Measurements from ENCODE around the gene SFTPA1. TPM values are rescaled to one million over a fixed set of nuclear protein-coding genes. Genes with fewer than 3 reads are reported as not detected.
"Not testable (repeated sequence)": the region's sequence is repeated elsewhere in the genome, so short reads cannot be mapped to it uniquely, and the experiment has no call there.

SFTPA1 gene
- polyA plus RNA-seq, 4 donors = 0.21 to 9.2 (median 3.5) TPM; not detected in 1

- H3K27me3 ChIP-seq (ENCODE audit: control insufficient read depth in 3 of 3, insufficient read depth in 3 of 3, low read length in 3 of 3); H3K4me1 ChIP-seq (ENCODE audit: control insufficient read depth in 3 of 3, insufficient read depth in 2 of 3, low read depth in 1 of 3, low read length in 2 of 3); H3K27ac ChIP-seq (ENCODE audit: low read depth in 1 of 3, low read length in 2 of 3); H3K9me3 ChIP-seq (ENCODE audit: control insufficient read depth in 2 of 2, insufficient read depth in 1 of 2, low read depth in 1 of 2, low read length in 1 of 2); DNase-seq; FAIRE-seq; H3K4me3 ChIP-seq (ENCODE audit: low read depth in 1 of 3, low read length in 3 of 3); H3K36me3 ChIP-seq (ENCODE audit: control insufficient read depth in 3 of 3, insufficient read depth in 2 of 3, low read depth in 1 of 3, low read length in 3 of 3): not testable (repeated sequence)
Observed at GRCh38 chr10:79623663-79624062, 12.9 kb downstream of the SFTPA1 start.

GRCh38 chr10:79627075-79627474 lies 16.3 kb downstream of the SFTPA1 start:
- Histone ChIP-seq H3K36me3 (ENCODE audit: control insufficient read depth in 3 of 3, insufficient read depth in 2 of 3, low read depth in 1 of 3, low read length in 3 of 3) (no peaks in the 10 kb centered on the region), H3K9me3 (ENCODE audit: control insufficient read depth in 2 of 2, insufficient read depth in 1 of 2, low read depth in 1 of 2, low read length in 1 of 2) (no peaks in the 10 kb centered on the region), H3K4me1 (ENCODE audit: control insufficient read depth in 3 of 3, insufficient read depth in 2 of 3, low read depth in 1 of 3, low read length in 2 of 3) (no peaks in the 10 kb centered on the region), H3K4me3 (ENCODE audit: low read depth in 1 of 3, low read length in 3 of 3) (no peak overlapping the region), H3K27me3 (ENCODE audit: control insufficient read depth in 3 of 3, insufficient read depth in 3 of 3, low read length in 3 of 3) (peaks cover 0 to 4% (median 2%) of the 10 kb centered on the region in 3 donors), H3K27ac (ENCODE audit: low read depth in 1 of 3, low read length in 2 of 3) (no peak overlapping the region)
- no peak for FAIRE-seq
- 62 to 74% (median 64%) methylated on average over 2 of the region's 2 CpGs for WGBS, 3 donors
- DNase-seq = no peak

GRCh38 chr10:79628083-79628482 lies 17.3 kb downstream of the SFTPA1 start:
- 86 to 96% (median 88%) methylated on average over 4 of the region's 4 CpGs for WGBS, 3 donors
- peaks cover 0 to 4% (median 2%) of the 10 kb centered on the region in 3 donors for H3K27me3 ChIP-seq (ENCODE audit: control insufficient read depth in 3 of 3, insufficient read depth in 3 of 3, low read length in 3 of 3)
- no peaks in the 10 kb centered on the region for H3K4me1 ChIP-seq (ENCODE audit: control insufficient read depth in 3 of 3, insufficient read depth in 2 of 3, low read depth in 1 of 3, low read length in 2 of 3)
- H3K27ac ChIP-seq (ENCODE audit: low read depth in 1 of 3, low read length in 2 of 3) = no peak overlapping the region
- FAIRE-seq (no peak), DNase-seq (no peak)
- H3K36me3 ChIP-seq (ENCODE audit: control insufficient read depth in 3 of 3, insufficient read depth in 2 of 3, low read depth in 1 of 3, low read length in 3 of 3) = no peaks in the 10 kb centered on the region
- H3K9me3 ChIP-seq (ENCODE audit: control insufficient read depth in 2 of 2, insufficient read depth in 1 of 2, low read depth in 1 of 2, low read length in 1 of 2) = no peaks in the 10 kb centered on the region
- no peak overlapping the region for H3K4me3 ChIP-seq (ENCODE audit: low read depth in 1 of 3, low read length in 3 of 3)

- Histone ChIP-seq H3K4me3 (ENCODE audit: low read depth in 1 of 3, low read length in 3 of 3) (no peak overlapping the region), H3K27ac (ENCODE audit: low read depth in 1 of 3, low read length in 2 of 3) (no peak overlapping the region), H3K9me3 (ENCODE audit: control insufficient read depth in 2 of 2, insufficient read depth in 1 of 2, low read depth in 1 of 2, low read length in 1 of 2) (no peaks in the 10 kb centered on the region), H3K27me3 (ENCODE audit: control insufficient read depth in 3 of 3, insufficient read depth in 3 of 3, low read length in 3 of 3) (peaks cover 0 to 4% (median 2%) of the 10 kb centered on the region in 3 donors), H3K36me3 (ENCODE audit: control insufficient read depth in 3 of 3, insufficient read depth in 2 of 3, low read depth in 1 of 3, low read length in 3 of 3) (no peaks in the 10 kb centered on the region), H3K4me1 (ENCODE audit: control insufficient read depth in 3 of 3, insufficient read depth in 2 of 3, low read depth in 1 of 3, low read length in 2 of 3) (no peaks in the 10 kb centered on the region)
- WGBS, 3 donors = 85 to 90% (median 88%) methylated on average over 9 of the region's 9 CpGs
- no peak for DNase-seq
- FAIRE-seq = no peak
Observed at GRCh38 chr10:79628988-79629954, 18.5 kb downstream of the SFTPA1 start.

- no peak for FAIRE-seq
- 76 to 80% (median 79%) methylated on average over 5 of the region's 5 CpGs for WGBS, 3 donors
- H3K27ac ChIP-seq (ENCODE audit: low read depth in 1 of 3, low read length in 2 of 3) = no peak overlapping the region
Observed at GRCh38 chr10:79629955-79630327, 19.2 kb downstream of the SFTPA1 start.

GRCh38 chr10:79636654-79637199 lies 26.0 kb downstream of the SFTPA1 start:
- not testable (repeated sequence) for H3K4me1 ChIP-seq (ENCODE audit: control insufficient read depth in 3 of 3, insufficient read depth in 2 of 3, low read depth in 1 of 3, low read length in 2 of 3); H3K27me3 ChIP-seq (ENCODE audit: control insufficient read depth in 3 of 3, insufficient read depth in 3 of 3, low read length in 3 of 3); H3K9me3 ChIP-seq (ENCODE audit: control insufficient read depth in 2 of 2, insufficient read depth in 1 of 2, low read depth in 1 of 2, low read length in 1 of 2); H3K4me3 ChIP-seq (ENCODE audit: low read depth in 1 of 3, low read length in 3 of 3); H3K27ac ChIP-seq (ENCODE audit: low read depth in 1 of 3, low read length in 2 of 3); FAIRE-seq; H3K36me3 ChIP-seq (ENCODE audit: control insufficient read depth in 3 of 3, insufficient read depth in 2 of 3, low read depth in 1 of 3, low read length in 3 of 3)
- 27 to 56% (median 40%) methylated on average over 2 of the region's 2 CpGs for WGBS, 3 donors
- DNase-seq = peak in 1 of 2 donors; percentile 0

More at GRCh38 chr10:79629955-79630327, 19.2 kb downstream of the SFTPA1 start:
- H3K4me3 ChIP-seq (ENCODE audit: low read depth in 1 of 3, low read length in 3 of 3) = no peak overlapping the region
- DNase-seq = no peak
- H3K36me3 ChIP-seq (ENCODE audit: control insufficient read depth in 3 of 3, insufficient read depth in 2 of 3, low read depth in 1 of 3, low read length in 3 of 3) = no peaks in the 10 kb centered on the region
- H3K4me1 ChIP-seq (ENCODE audit: control insufficient read depth in 3 of 3, insufficient read depth in 2 of 3, low read depth in 1 of 3, low read length in 2 of 3) = no peaks in the 10 kb centered on the region
- H3K9me3 ChIP-seq (ENCODE audit: control insufficient read depth in 2 of 2, insufficient read depth in 1 of 2, low read depth in 1 of 2, low read length in 1 of 2) = no peaks in the 10 kb centered on the region
- H3K27me3 ChIP-seq (ENCODE audit: control insufficient read depth in 3 of 3, insufficient read depth in 3 of 3, low read length in 3 of 3) = peaks cover 0 to 4% (median 2%) of the 10 kb centered on the region in 3 donors

GRCh38 chr10:79638318-79638717 lies 27.6 kb downstream of the SFTPA1 start:
- Histone ChIP-seq H3K4me3 (ENCODE audit: low read depth in 1 of 3, low read length in 3 of 3) (no peak overlapping the region), H3K4me1 (ENCODE audit: control insufficient read depth in 3 of 3, insufficient read depth in 2 of 3, low read depth in 1 of 3, low read length in 2 of 3) (no peaks in the 10 kb centered on the region), H3K27me3 (ENCODE audit: control insufficient read depth in 3 of 3, insufficient read depth in 3 of 3, low read length in 3 of 3) (no peaks in the 10 kb centered on the region), H3K9me3 (ENCODE audit: control insufficient read depth in 2 of 2, insufficient read depth in 1 of 2, low read depth in 1 of 2, low read length in 1 of 2) (no peaks in the 10 kb centered on the region), H3K27ac (ENCODE audit: low read depth in 1 of 3, low read length in 2 of 3) (no peak overlapping the region), H3K36me3 (ENCODE audit: control insufficient read depth in 3 of 3, insufficient read depth in 2 of 3, low read depth in 1 of 3, low read length in 3 of 3) (no peaks in the 10 kb centered on the region)
- DNase-seq (no peak), FAIRE-seq (no peak)
- WGBS, 3 donors = 89 to 92% (median 90%) methylated on average over 3 of the region's 3 CpGs

- H3K27ac ChIP-seq (ENCODE audit: low read depth in 1 of 3, low read length in 2 of 3); H3K9me3 ChIP-seq (ENCODE audit: control insufficient read depth in 2 of 2, insufficient read depth in 1 of 2, low read depth in 1 of 2, low read length in 1 of 2); H3K36me3 ChIP-seq (ENCODE audit: control insufficient read depth in 3 of 3, insufficient read depth in 2 of 3, low read depth in 1 of 3, low read length in 3 of 3); DNase-seq; H3K27me3 ChIP-seq (ENCODE audit: control insufficient read depth in 3 of 3, insufficient read depth in 3 of 3, low read length in 3 of 3); H3K4me3 ChIP-seq (ENCODE audit: low read depth in 1 of 3, low read length in 3 of 3); FAIRE-seq; H3K4me1 ChIP-seq (ENCODE audit: control insufficient read depth in 3 of 3, insufficient read depth in 2 of 3, low read depth in 1 of 3, low read length in 2 of 3): not testable (repeated sequence)
- WGBS, 3 donors = 91 to 94% (median 92%) methylated on average over 2 of the region's 2 CpGs
Observed at GRCh38 chr10:79652695-79653094, 42.0 kb downstream of the SFTPA1 start.
